Trophoblast cell (in vitro differentiated cells and primary cell): ENCODE data around the gene ANXA9.

Experiments used
- DNase-seq, 2 donors: peaks; one replicate each; pipeline ENCODE4 v3.0.0-alpha.2; 2016
- H2AFZ ChIP-seq: 2 replicates; pipeline ENCODE4 v1.6.1; 2013; ENCODE audit warnings: low read length, moderate library complexity, mild to moderate bottlenecking; ENCODE audit not compliant: insufficient read depth, poor library complexity
- H2AK5ac ChIP-seq: 2 replicates; pipeline ENCODE4 v1.6.1; 2013; ENCODE audit warnings: mild to moderate bottlenecking, low read length
- H2BK120ac ChIP-seq: 2 replicates; pipeline ENCODE4 v1.6.1; 2013; ENCODE audit warnings: low read length, mild to moderate bottlenecking, moderate library complexity; ENCODE audit not compliant: insufficient read depth, poor library complexity
- H2BK12ac ChIP-seq: 2 replicates; pipeline ENCODE4 v1.6.1; 2013; ENCODE audit warnings: mild to moderate bottlenecking, low read length, moderate library complexity
- H2BK5ac ChIP-seq: 2 replicates; pipeline ENCODE4 v1.6.1; 2013; ENCODE audit warnings: low read length, low read depth, moderate library complexity, mild to moderate bottlenecking; ENCODE audit not compliant: poor library complexity
- H3K14ac ChIP-seq: 2 replicates; pipeline ENCODE4 v1.6.1; 2013; ENCODE audit warnings: mild to moderate bottlenecking, low read length
- H3K18ac ChIP-seq: 2 replicates; pipeline ENCODE4 v1.6.1; 2013; ENCODE audit warnings: mild to moderate bottlenecking, low read length
- H3K23ac ChIP-seq: 2 replicates; pipeline ENCODE4 v1.6.1; 2013; ENCODE audit warnings: low read length
- H3K27ac ChIP-seq: 2 replicates; pipeline ENCODE4 v1.5.1; 2013; ENCODE audit warnings: low read depth, mild to moderate bottlenecking, inconsistent platforms, low read length, moderate library complexity
- H3K27me3 ChIP-seq: 2 replicates; pipeline ENCODE4 v1.6.1; 2013; ENCODE audit warnings: inconsistent platforms, mild to moderate bottlenecking, low read length, moderate library complexity; ENCODE audit not compliant: insufficient read depth
- H3K36me3 ChIP-seq, 2 experiments: 1 replicate in 1 of 2; 2 replicates in 1 of 2; pipeline ENCODE4 v1.6.1; 2013; ENCODE audit warnings: low read length in 2 of 2, mild to moderate bottlenecking in 2 of 2, moderate library complexity in 1 of 2; ENCODE audit not compliant: insufficient read depth in 2 of 2, control insufficient read depth in 1 of 2
- H3K4ac ChIP-seq: 2 replicates; pipeline ENCODE4 v1.6.1; 2013; ENCODE audit warnings: low read depth, mild to moderate bottlenecking, low read length, moderate library complexity
- H3K4me1 ChIP-seq, 2 experiments: 1 replicate in 1 of 2; 2 replicates in 1 of 2; pipeline ENCODE4 v1.6.1; 2013; ENCODE audit warnings: low read length in 2 of 2, mild to moderate bottlenecking in 2 of 2, moderate library complexity in 1 of 2; ENCODE audit not compliant: insufficient read depth in 2 of 2, control insufficient read depth in 1 of 2
- H3K4me2 ChIP-seq: 2 replicates; pipeline ENCODE4 v1.6.1; 2013; ENCODE audit warnings: inconsistent platforms, mild to moderate bottlenecking, low read length, moderate library complexity
- H3K4me3 ChIP-seq: 2 replicates; pipeline ENCODE4 v1.5.1; 2013; ENCODE audit warnings: mild to moderate bottlenecking, low read depth, low read length, inconsistent platforms
- H3K79me1 ChIP-seq: one replicate; pipeline ENCODE4 v1.6.1; 2013; ENCODE audit warnings: low read length
- H3K79me2 ChIP-seq: 2 replicates; pipeline ENCODE4 v1.6.1; 2013; ENCODE audit warnings: low read length, mild to moderate bottlenecking; ENCODE audit not compliant: control insufficient read depth, insufficient read depth, poor library complexity
- H3K9ac ChIP-seq: 2 replicates; pipeline ENCODE4 v1.6.1; 2013; ENCODE audit warnings: mild to moderate bottlenecking, low read length
- H3K9me3 ChIP-seq: 2 replicates; pipeline ENCODE4 v1.6.1; 2013; ENCODE audit warnings: low read depth, mild to moderate bottlenecking, control low read depth, inconsistent platforms, low read length; ENCODE audit not compliant: insufficient read depth
- H4K12ac ChIP-seq: 2 replicates; pipeline ENCODE4 v1.6.1; 2013; ENCODE audit warnings: low read depth, mild to moderate bottlenecking, low read length, moderate library complexity
- H4K8ac ChIP-seq: 2 replicates; pipeline ENCODE4 v1.6.1; 2013; ENCODE audit warnings: low read depth, mild to moderate bottlenecking, low read length, moderate library complexity
- H4K91ac ChIP-seq: one replicate; pipeline ENCODE4 v1.6.1; 2013; ENCODE audit warnings: low read depth, mild to moderate bottlenecking, low read length, moderate library complexity
- WGBS: extraction: QIAGEN DNeasy Blood & Tissue Kit; methylation state at CpG from one replicate; pipeline ENCODE4 v1.1.7; 2013; ENCODE audit warnings: missing lambda C conversion rate; ENCODE audit not compliant: insufficient read length, insufficient coverage; ENCODE audit errors: extremely low coverage; 5-methylcytosine and 5-hydroxymethylcytosine counted together

Gene ANXA9

DNA sequence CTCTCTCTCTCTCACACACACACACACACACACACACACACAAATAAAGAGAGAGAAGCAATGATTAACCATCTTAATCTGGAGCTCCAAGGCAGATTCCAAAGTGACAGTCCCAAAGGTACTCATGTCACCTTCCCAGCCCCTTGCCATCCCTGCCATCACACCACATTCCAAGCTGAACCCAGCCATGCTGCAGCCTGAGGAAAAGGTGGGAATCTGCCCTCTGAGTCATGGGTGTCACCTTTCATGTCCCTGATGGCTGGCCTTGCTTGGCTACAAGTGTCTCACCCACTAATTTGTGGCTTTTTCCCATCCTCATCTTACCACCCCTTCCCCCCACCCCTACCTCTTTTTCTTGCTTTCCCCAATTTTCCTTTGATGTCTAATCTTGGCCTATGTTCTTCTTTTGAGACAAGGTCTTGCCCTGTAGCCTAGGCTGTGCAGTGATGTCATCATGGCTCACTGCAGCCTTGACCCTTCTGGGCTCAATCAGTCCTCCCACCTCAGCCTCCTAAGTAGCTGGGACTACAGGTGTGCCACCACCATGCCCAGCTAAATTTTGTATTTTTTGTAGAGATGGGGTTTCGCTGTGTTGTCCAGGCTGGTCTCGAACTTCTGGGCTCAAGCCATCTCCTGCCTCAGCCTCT, 3.2 kb downstream of the ANXA9 start:
- Histone ChIP-seq H3K4me2 (no peak overlapping the region), H3K23ac (no peak overlapping the region), H2AK5ac (no peak overlapping the region), H3K9me3 (no peaks in the 10 kb centered on the region), H3K4me3 (no peak overlapping the region), H3K27me3 (no peaks in the 10 kb centered on the region), H3K14ac (no peak overlapping the region), H2BK120ac (no peak overlapping the region), H3K18ac (no peak overlapping the region), H3K27ac (no peak overlapping the region), H3K79me2 (no peaks in the 10 kb centered on the region), H2BK12ac (no peak overlapping the region), H3K9ac (no peak overlapping the region), H4K8ac (no peak overlapping the region), H4K12ac (no peak overlapping the region), H3K79me1 (no peaks in the 10 kb centered on the region), H3K4me1 (peaks cover 17 to 32% of the 10 kb centered on the region in 2 experiments), H3K4ac (no peak overlapping the region), H4K91ac (no peak overlapping the region), H2BK5ac (no peak overlapping the region), H2AFZ (no peak overlapping the region), H3K36me3 (no peaks in the 10 kb centered on the region)
- WGBS, result no CpG with 5 or more reads among the region's 2 CpGs
- DNase-seq, result no peak

DNA sequence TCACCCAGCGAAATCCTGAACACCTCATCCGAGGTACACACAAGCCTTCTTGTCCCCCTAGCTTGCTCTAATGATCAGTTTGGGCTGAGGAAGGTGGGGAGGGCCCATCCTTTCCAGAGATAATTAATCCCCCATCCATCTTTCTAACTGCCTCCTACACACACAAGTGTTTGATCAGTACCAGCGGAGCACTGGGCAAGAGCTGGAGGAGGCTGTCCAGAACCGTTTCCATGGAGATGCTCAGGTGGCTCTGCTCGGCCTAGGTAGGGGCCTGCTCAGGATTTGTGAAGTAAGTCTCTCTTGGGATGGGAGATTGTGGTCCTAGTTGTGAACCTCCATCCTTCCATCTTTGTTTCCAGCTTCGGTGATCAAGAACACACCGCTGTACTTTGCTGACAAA, 5.8 kb downstream of the ANXA9 start:
- H3K4me1 ChIP-seq, result peaks cover 2 to 12% of the 10 kb centered on the region in 2 experiments
- no peaks in the 10 kb centered on the region for H3K79me1 ChIP-seq
- H2BK120ac ChIP-seq, result no peak overlapping the region
- no peak overlapping the region for H3K14ac ChIP-seq
- H3K18ac ChIP-seq, result no peak overlapping the region
- no peaks in the 10 kb centered on the region for H3K27me3 ChIP-seq
- H4K91ac ChIP-seq, result no peak overlapping the region
- H4K8ac ChIP-seq, result no peak overlapping the region
- H3K9me3 ChIP-seq, result no peaks in the 10 kb centered on the region
- no peak overlapping the region for H3K23ac ChIP-seq
- H2BK12ac ChIP-seq, result no peak overlapping the region
- H4K12ac ChIP-seq, result no peak overlapping the region
- WGBS, result no CpG with 5 or more reads among the region's 7 CpGs
- no peak overlapping the region for H3K9ac ChIP-seq
- H3K79me2 ChIP-seq, result no peaks in the 10 kb centered on the region
- H3K36me3 ChIP-seq, result no peaks in the 10 kb centered on the region
- no peak overlapping the region for H3K27ac ChIP-seq
- no peak overlapping the region for H2AFZ ChIP-seq
- no peak overlapping the region for H3K4me2 ChIP-seq
- H2AK5ac ChIP-seq, result no peak overlapping the region
- H3K4ac ChIP-seq, result no peak overlapping the region
- H3K4me3 ChIP-seq, result no peak overlapping the region
- DNase-seq, result no peak
- no peak overlapping the region for H2BK5ac ChIP-seq

- no peak overlapping the region for H3K23ac ChIP-seq
- no peak overlapping the region for H3K4me3 ChIP-seq
- no peaks in the 10 kb centered on the region for H3K79me1 ChIP-seq
- no peak overlapping the region for H3K4ac ChIP-seq
- no peak overlapping the region for H3K9ac ChIP-seq
- H3K27ac ChIP-seq, result no peak overlapping the region
- H3K9me3 ChIP-seq, result no peaks in the 10 kb centered on the region
- H3K36me3 ChIP-seq, result peaks cover 0 to 2% of the 10 kb centered on the region in 2 experiments
- H4K12ac ChIP-seq, result no peak overlapping the region
- H2BK120ac ChIP-seq, result no peak overlapping the region
- H3K14ac ChIP-seq, result no peak overlapping the region
- H3K79me2 ChIP-seq, result no peaks in the 10 kb centered on the region
- H3K4me1 ChIP-seq, result no peaks in the 10 kb centered on the region
- no peak overlapping the region for H3K4me2 ChIP-seq
- H2AK5ac ChIP-seq, result no peak overlapping the region
- WGBS, result no CpG with 5 or more reads among the region's 4 CpGs
- H2BK12ac ChIP-seq, result no peak overlapping the region
- H3K27me3 ChIP-seq, result no peaks in the 10 kb centered on the region
- no peak overlapping the region for H2BK5ac ChIP-seq
- H3K18ac ChIP-seq, result no peak overlapping the region
- DNase-seq, result no peak
- H4K91ac ChIP-seq, result no peak overlapping the region
- no peak overlapping the region for H2AFZ ChIP-seq
- H4K8ac ChIP-seq, result no peak overlapping the region
Observed at GRCh38 chr1:150992626-150993025, 10.5 kb downstream of the ANXA9 start.

DNA sequence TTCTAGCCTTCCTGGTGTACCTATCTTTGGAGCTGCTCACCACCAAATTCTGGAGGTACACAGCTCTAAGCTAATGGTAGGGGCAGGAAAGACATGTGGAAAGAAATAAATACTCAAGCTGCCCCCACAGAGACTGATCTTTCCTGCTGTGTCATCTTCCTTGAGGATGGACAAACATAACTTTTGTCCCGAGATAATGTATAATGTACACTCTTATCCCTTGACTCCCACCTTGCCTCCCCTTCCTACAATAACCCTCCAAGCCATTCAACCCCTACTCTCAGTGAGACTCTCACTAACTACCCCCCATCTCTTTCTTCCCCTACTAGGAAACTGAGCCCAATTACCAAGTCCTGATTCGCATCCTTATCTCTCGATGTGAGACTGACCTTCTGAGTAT, 12.2 kb downstream of the ANXA9 start:
- Histone ChIP-seq H3K79me2 (no peaks in the 10 kb centered on the region), H3K23ac (no peak overlapping the region), H3K4me3 (no peak overlapping the region), H3K27me3 (no peaks in the 10 kb centered on the region), H3K79me1 (no peaks in the 10 kb centered on the region), H2BK5ac (no peak overlapping the region), H3K4me2 (no peak overlapping the region), H2BK120ac (no peak overlapping the region), H3K36me3 (peaks cover 2% of the 10 kb centered on the region in 2 experiments), H3K18ac (no peak overlapping the region), H4K12ac (no peak overlapping the region), H2BK12ac (no peak overlapping the region), H3K27ac (no peak overlapping the region), H4K8ac (no peak overlapping the region), H4K91ac (no peak overlapping the region), H3K9ac (no peak overlapping the region), H2AFZ (no peak overlapping the region), H3K14ac (no peak overlapping the region), H3K4me1 (no peaks in the 10 kb centered on the region), H3K4ac (no peak overlapping the region), H2AK5ac (no peak overlapping the region), H3K9me3 (no peaks in the 10 kb centered on the region)
- DNase-seq, result no peak
- WGBS, result no CpG with 5 or more reads among the region's 3 CpGs
